Natural killer cell (primary cell): Measurements from ENCODE around the gene GPHA2. TPM values are rescaled to one million over a fixed set of nuclear protein-coding genes. Genes with fewer than 3 reads are reported as not detected.

Source experiments
- ATAC-seq, 3 donors: fragments of 150-1000 bp in 2 of 3; fragments of 200-7000 bp in 1 of 3; cut with Tn5 transposase; 1 replicate in 1 of 3; 2 replicates in 2 of 3; pipeline ENCODE4 v1.10.0; 2021; ENCODE audit warnings: mild to moderate bottlenecking in 2 of 3, moderate library complexity in 2 of 3
- DNase-seq, 2 donors: peaks; one replicate each; pipeline versions ENCODE4 v3.0.0 to v3.0.0-alpha.2; 2013 to 2021; ENCODE audit warnings: mixed read lengths in 1 of 2
- H3K27ac ChIP-seq: one replicate; pipeline ENCODE4 v1.5.1; 2013; ENCODE audit warnings: mild to moderate bottlenecking, low read length
- H3K27me3 ChIP-seq: one replicate; pipeline ENCODE4 v1.6.1; 2013; ENCODE audit warnings: low read length; ENCODE audit not compliant: control insufficient read depth, insufficient read depth
- H3K36me3 ChIP-seq: one replicate; pipeline ENCODE4 v1.6.1; 2013; ENCODE audit warnings: low read length; ENCODE audit not compliant: control insufficient read depth, insufficient read depth
- H3K4me1 ChIP-seq: one replicate; pipeline ENCODE4 v1.6.1; 2013; ENCODE audit warnings: low read length; ENCODE audit not compliant: control insufficient read depth, insufficient read depth
- H3K4me3 ChIP-seq: one replicate; pipeline ENCODE4 v1.5.1; 2013; ENCODE audit warnings: low read length
- H3K9me3 ChIP-seq: one replicate; pipeline ENCODE4 v1.6.1; 2013; ENCODE audit warnings: low read length; ENCODE audit not compliant: control insufficient read depth, insufficient read depth
- H3K27ac Mint-ChIP-seq, 2 donors: one replicate each; pipeline ENCODE4 v1.8.0; 2022; ENCODE audit warnings: mild to moderate bottlenecking in 2 of 2, mixed read lengths in 2 of 2, moderate library complexity in 1 of 2
- H3K27me3 Mint-ChIP-seq, 2 donors: one replicate each; pipeline ENCODE4 v1.8.0; 2022; ENCODE audit warnings: low read depth in 2 of 2, mixed read lengths in 2 of 2
- H3K36me3 Mint-ChIP-seq: one replicate; pipeline ENCODE4 v1.8.0; 2022; ENCODE audit warnings: mixed read lengths
- H3K4me1 Mint-ChIP-seq, 2 donors: one replicate each; pipeline ENCODE4 v1.8.0; 2022; ENCODE audit warnings: mixed read lengths in 2 of 2
- H3K4me3 Mint-ChIP-seq: one replicate; pipeline ENCODE4 v1.8.0; 2022; ENCODE audit warnings: mild to moderate bottlenecking, moderate library complexity, mixed read lengths
- H3K9me3 Mint-ChIP-seq, 2 donors: one replicate each; pipeline ENCODE4 v1.8.0; 2022; ENCODE audit warnings: mixed read lengths in 2 of 2
- CTCF ChIP-seq: fragments of 200-600 bp; IDR thresholded peaks from one replicate; pipeline ENCODE4 v1.8.0; 2022; ENCODE audit warnings: antibody characterized with exemption
- WGBS: methylation state at CpG from one replicate; pipeline ENCODE4 v1.1.7; 2013; ENCODE audit warnings: missing lambda C conversion rate; ENCODE audit not compliant: insufficient coverage; 5-methylcytosine and 5-hydroxymethylcytosine counted together
- intact Hi-C: fragments of 100-400 bp; cut with micrococcal nuclease; formaldehyde crosslinking; loops from one replicate; pipeline ENCODE4 v1.14.2; 2022
- total RNA-seq, 4 donors: library from RNA; stranded (reverse); fragments of 120-200 nt in 1 of 4; gene quantifications; one replicate each; pipeline versions ENCODE4 v1.2.3 to v1.2.4, GENCODE V29; 2013 to 2022

Gene GPHA2
- total RNA-seq, 3 donors from 2014 or later (not counting 1 experiment from before 2014, with no cell fraction given), result not detected

- DNase-seq (no peak), ATAC-seq (no peak)
- Histone ChIP-seq H3K36me3 (peaks cover 71% of the 10 kb centered on the region), H3K9me3 (no peaks in the 10 kb centered on the region), H3K4me1 (peaks cover 14% of the 10 kb centered on the region), H3K27ac (no peak overlapping the region), H3K27me3 (no peaks in the 10 kb centered on the region), H3K4me3 (no peak overlapping the region)
- no peaks in the 10 kb centered on the region for H3K27me3 Mint-ChIP-seq
- H3K4me3 Mint-ChIP-seq, result no peak overlapping the region
- H3K27ac Mint-ChIP-seq, result no peak overlapping the region
- H3K4me1 Mint-ChIP-seq, result peaks cover 4 to 14% of the 10 kb centered on the region in 2 donors
- TF ChIP-seq CTCF, result no peak
- 96% methylated on average over 7 of the region's 7 CpGs for WGBS
- H3K9me3 Mint-ChIP-seq, result no peaks in the 10 kb centered on the region
- no peaks in the 10 kb centered on the region for H3K36me3 Mint-ChIP-seq
- intact Hi-C loops, result no loop called here
Observed at GRCh38 chr11:64911142-64911541, 24.6 kb downstream of the GPHA2 start.

- H3K4me3 Mint-ChIP-seq, result no peak overlapping the region
- H3K27me3 Mint-ChIP-seq, result no peaks in the 10 kb centered on the region
- intact Hi-C loops, result no loop called here
- Histone ChIP-seq H3K4me3 (no peak overlapping the region), H3K4me1 (peaks cover 8% of the 10 kb centered on the region), H3K9me3 (no peaks in the 10 kb centered on the region), H3K36me3 (peaks cover 77% of the 10 kb centered on the region), H3K27me3 (no peaks in the 10 kb centered on the region), H3K27ac (no peak overlapping the region)
- H3K27ac Mint-ChIP-seq, result peak overlapping the region in 1 of 2 donors; percentile 27
- WGBS, result 98% methylated on average over 27 of the region's 27 CpGs
- H3K4me1 Mint-ChIP-seq, result peaks cover 0 to 8% of the 10 kb centered on the region in 2 donors
- no peak for DNase-seq
- no peak for TF ChIP-seq CTCF
- no peaks in the 10 kb centered on the region for H3K9me3 Mint-ChIP-seq
- no peak for ATAC-seq
- no peaks in the 10 kb centered on the region for H3K36me3 Mint-ChIP-seq
Observed at GRCh38 chr11:64910451-64911093, 25.1 kb downstream of the GPHA2 start.

- TF ChIP-seq CTCF, result no peak
- H3K36me3 ChIP-seq, result peaks cover 82% of the 10 kb centered on the region
- no peaks in the 10 kb centered on the region for H3K9me3 ChIP-seq
- Mint-ChIP-seq H3K4me3 (no peak overlapping the region), H3K36me3 (no peaks in the 10 kb centered on the region), H3K4me1 (peaks cover 0 to 8% of the 10 kb centered on the region in 2 donors), H3K27ac (peak overlapping the region in 1 of 2 donors; percentile 27), H3K9me3 (no peaks in the 10 kb centered on the region), H3K27me3 (no peaks in the 10 kb centered on the region)
- no peaks in the 10 kb centered on the region for H3K27me3 ChIP-seq
- no peak overlapping the region for H3K27ac ChIP-seq
- intact Hi-C loops, result no loop called here
- ATAC-seq (no peak), DNase-seq (no peak)
- 95% methylated on average over 39 of the region's 39 CpGs for WGBS
- H3K4me1 ChIP-seq, result peaks cover under 1% of the 10 kb centered on the region
- no peak overlapping the region for H3K4me3 ChIP-seq
Observed at GRCh38 chr11:64909653-64910343, 25.9 kb downstream of the GPHA2 start.
